ENCODE results near the gene PACSIN2.
A peak's percentile ranks its signal among the peaks of the same experiment; 100 is the strongest.

The PACSIN2 gene

DNA sequence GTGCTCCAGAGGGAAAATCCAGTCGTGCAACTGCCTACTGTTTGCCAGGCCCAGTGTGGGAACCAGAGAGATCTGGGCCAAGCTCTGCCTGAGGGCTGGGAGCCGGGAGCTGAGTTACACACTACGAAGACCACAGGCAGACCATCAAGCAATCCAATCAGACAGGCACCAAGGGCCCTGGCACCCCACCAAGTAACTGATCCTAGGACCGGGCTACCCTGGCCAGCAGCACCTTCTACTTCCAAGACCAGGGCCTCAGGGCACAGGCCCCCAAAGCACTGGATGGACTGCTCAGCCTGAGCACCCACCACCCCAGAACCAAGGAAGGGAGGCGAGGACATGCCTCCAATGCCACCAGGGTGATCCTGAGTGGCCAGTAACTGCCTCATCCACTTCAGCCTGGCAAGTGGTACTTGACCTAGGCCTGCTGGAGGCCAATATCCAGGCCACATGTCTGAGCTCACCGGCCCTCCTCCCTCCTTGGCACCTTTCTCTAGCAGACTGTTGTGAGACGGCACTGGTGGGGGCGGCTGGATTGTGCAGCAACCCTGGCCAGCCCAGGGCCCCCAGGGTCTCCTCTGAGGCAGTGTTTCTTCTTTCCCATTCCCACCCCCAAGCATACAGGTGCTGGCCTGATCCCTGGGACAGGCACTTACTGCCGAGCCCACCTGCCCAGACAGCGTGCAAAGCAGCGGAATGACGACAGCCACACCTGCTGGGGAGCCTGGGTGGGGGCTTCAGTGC, 137.2 kb downstream of the PACSIN2 start:
- H3K27ac Mint-ChIP-seq, result no peak overlapping the region
- peaks cover 7% of the 10 kb centered on the region for H3K36me3 Mint-ChIP-seq

DNA sequence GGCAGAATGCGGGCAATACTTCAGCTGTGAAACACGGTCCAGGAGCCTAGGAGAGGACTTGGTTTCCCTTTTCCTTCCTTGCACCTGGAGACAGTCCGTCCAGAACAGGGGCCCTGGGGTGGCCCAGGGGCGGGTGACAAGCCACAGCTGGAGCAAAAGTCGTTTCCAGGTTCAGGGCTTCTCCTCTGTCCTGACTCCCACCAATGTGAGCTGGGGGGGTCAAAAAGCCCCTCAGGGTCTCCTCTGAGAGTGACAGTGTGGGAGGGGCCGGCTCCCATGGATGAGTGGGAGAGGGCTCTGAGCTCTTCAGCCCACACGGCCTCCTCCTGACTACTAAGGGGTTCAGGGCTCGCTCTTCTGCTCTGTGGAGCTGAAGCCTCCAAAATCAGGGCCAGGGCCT, 137.8 kb downstream of the PACSIN2 start:
- no peak overlapping the region for H3K4me3 Mint-ChIP-seq
- no peak overlapping the region for H3K27ac Mint-ChIP-seq
- no peaks in the 10 kb centered on the region for H3K27me3 Mint-ChIP-seq
- H3K4me1 Mint-ChIP-seq, result no peaks in the 10 kb centered on the region
- CTCF ChIA-PET, result no interaction called here
- DNase-seq, result no peak
- no peaks in the 10 kb centered on the region for H3K9me3 Mint-ChIP-seq
- peaks cover 7% of the 10 kb centered on the region for H3K36me3 Mint-ChIP-seq

More for the DNA sequence above, 137.2 kb downstream of the PACSIN2 start:
- Mint-ChIP-seq H3K9me3 (no peaks in the 10 kb centered on the region), H3K4me1 (no peaks in the 10 kb centered on the region), H3K27me3 (no peaks in the 10 kb centered on the region), H3K4me3 (no peak overlapping the region)
- DNase-seq, result no peak
- CTCF ChIA-PET, result interaction anchor here (1.4 kb wide), 1 partner anchor 10 kb away, joined by 6 read pairs; no protein-coding TSS in a partner anchor

DNA sequence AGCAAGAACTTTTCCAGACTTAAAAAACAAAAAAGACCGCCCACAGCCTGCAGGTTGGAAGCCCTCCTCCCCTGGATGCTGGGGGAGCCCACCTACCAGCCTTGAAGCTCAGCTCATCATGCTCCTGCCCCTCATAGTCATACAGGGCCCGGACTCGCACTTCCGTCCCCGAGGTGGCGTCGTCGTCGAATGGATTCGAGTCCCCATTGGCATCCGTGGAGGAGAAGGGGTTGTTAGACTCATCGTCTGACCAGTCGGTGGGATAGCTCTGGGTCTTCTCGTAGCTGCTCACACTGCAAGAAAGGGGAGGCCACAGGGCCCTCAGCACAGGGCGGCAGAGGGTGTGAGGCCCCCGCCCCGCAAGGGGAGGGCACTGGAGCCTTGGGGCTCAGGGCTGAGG, 138.9 kb downstream of the PACSIN2 start:
- no peak overlapping the region for H3K27ac Mint-ChIP-seq
- no peaks in the 10 kb centered on the region for H3K9me3 Mint-ChIP-seq
- no peaks in the 10 kb centered on the region for H3K27me3 Mint-ChIP-seq
- no peak for DNase-seq
- no peaks in the 10 kb centered on the region for H3K4me1 Mint-ChIP-seq
- H3K4me3 Mint-ChIP-seq, result no peak overlapping the region
- peaks cover 10% of the 10 kb centered on the region for H3K36me3 Mint-ChIP-seq
- CTCF ChIA-PET, result no interaction called here

DNA sequence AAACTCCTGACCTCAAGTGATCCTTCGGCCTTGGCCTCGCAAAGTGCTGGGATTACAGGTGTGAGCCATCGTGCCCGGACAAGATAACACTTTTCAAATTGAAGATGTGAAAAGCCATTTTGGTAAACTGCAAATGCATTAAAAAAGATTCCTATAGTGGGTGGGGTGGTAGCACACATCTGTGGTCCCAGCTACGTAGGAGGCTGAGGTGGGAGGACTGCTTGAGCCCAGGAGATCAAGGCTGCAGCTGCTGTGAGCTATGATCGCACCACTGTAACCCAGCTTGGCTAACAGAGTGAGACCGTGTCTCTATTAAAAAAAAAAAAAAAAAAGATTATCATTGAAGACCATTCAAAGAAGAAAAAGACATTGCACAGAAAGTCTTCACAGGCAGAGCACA, 140.9 kb downstream of the PACSIN2 start:
- Mint-ChIP-seq H3K4me3 (no peak overlapping the region), H3K27me3 (no peaks in the 10 kb centered on the region), H3K27ac (no peak overlapping the region), H3K9me3 (no peaks in the 10 kb centered on the region), H3K4me1 (no peaks in the 10 kb centered on the region), H3K36me3 (peaks cover 11% of the 10 kb centered on the region)
- no peak for DNase-seq
- CTCF ChIA-PET, result interaction anchor here (1.0 kb wide), 1 partner anchor 25 kb away, joined by 3 read pairs; no protein-coding TSS in a partner anchor

DNA sequence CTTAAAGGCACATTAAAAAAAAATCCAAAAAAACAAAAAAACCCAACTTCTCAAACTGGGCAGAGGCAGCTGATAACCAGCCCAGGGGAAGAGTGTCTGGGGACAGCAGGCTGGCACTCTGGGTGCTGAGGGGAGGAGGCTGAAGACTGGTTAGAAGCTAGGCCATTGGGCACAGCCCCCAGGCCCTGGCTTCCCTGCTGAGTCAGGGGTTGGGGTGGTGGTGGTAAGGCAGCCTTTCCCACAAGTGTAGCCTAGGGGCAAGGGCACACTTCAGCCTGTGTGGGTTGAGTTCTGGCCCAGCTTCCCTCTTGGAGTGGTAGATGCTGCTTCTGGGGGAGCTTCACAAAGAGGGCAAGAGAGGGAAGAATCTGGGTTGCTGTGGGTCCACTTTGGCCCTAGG, 141.6 kb downstream of the PACSIN2 start:
- CTCF ChIA-PET, result no interaction called here

DNA sequence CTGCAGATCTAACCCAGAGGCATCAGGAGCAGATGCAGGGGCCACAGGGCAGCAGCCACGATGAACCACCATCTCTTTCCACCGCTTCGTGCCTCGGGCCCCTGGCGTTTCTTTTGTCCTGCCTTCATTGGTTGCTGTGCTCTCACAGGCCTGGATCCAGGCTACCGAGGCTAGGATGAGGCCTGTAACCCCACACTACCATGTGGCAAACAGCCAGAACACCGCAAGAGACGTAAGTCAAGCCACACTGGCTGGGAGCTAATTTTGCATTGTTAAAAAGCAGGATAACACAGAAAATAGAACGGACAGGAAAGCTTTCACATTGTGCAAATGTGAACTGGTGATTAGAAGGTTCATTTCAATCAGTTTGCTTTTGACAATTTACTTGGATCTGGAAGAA, 142.1 kb downstream of the PACSIN2 start:
- Mint-ChIP-seq H3K36me3 (peaks cover 11% of the 10 kb centered on the region), H3K4me3 (no peak overlapping the region), H3K4me1 (peaks cover under 1% of the 10 kb centered on the region), H3K27ac (no peak overlapping the region), H3K9me3 (no peaks in the 10 kb centered on the region), H3K27me3 (no peaks in the 10 kb centered on the region)
- CTCF ChIA-PET, result no interaction called here
- DNase-seq, result no peak

More for the DNA sequence above, 141.6 kb downstream of the PACSIN2 start:
- no peaks in the 10 kb centered on the region for H3K27me3 Mint-ChIP-seq
- no peaks in the 10 kb centered on the region for H3K9me3 Mint-ChIP-seq
- no peak overlapping the region for H3K4me3 Mint-ChIP-seq
- H3K27ac Mint-ChIP-seq, result no peak overlapping the region
- no peak for DNase-seq
- H3K4me1 Mint-ChIP-seq, result no peaks in the 10 kb centered on the region
- peaks cover 11% of the 10 kb centered on the region for H3K36me3 Mint-ChIP-seq

DNA sequence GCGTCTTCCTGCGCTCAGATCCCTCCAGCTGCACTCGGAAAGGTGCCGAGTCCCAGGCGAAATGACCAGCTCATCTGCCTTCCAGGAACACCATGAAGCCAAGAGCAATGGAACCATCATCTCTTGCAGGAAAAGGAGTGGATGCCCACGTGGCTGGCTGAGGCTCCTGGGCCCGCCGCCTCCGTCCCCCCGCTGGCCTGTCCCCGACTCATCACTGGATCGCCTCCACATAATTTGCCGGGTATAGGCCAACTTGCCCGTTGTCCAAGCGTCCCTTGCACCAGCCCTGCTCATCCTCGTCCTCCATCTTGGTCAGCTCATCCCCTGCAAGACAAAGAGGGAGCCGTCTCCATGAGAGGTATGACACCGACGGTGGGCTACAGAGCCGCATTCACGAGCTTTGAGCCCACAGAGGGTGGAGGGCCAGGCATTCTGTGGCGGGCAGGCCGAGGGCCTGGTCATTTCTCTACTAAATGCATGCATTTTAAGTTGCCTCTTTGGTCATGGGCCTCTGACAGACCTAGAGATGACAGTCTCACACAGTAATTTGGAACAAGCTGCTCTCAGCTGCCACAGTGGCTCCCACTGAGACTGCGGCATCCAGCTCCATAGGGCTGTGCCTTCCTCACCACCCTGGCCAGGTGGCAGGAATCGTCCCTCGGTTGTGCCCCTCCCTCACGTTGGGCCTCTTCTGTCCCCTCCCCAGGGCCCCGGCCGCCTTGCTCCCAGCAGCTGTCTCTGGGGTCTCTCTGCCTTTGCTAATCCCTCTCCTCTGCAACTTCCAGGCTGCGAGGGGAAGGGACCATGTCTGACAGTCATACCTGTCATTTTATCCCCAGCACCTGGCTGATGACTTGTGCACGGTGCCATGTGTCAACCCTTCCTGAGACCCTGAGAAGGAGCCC, 143.6 kb downstream of the PACSIN2 start:
- no peak for DNase-seq
- H3K27ac Mint-ChIP-seq, result no peak overlapping the region
- H3K4me3 Mint-ChIP-seq, result no peak overlapping the region
- H3K4me1 Mint-ChIP-seq, result peaks cover 2% of the 10 kb centered on the region
- CTCF ChIA-PET, result interaction anchor here (1.1 to 1.9 kb wide), 3 partner anchors 24 to 162 kb away, joined by 3 to 9 read pairs (median 4); no protein-coding TSS in a partner anchor
- H3K27me3 Mint-ChIP-seq, result no peaks in the 10 kb centered on the region
- no peaks in the 10 kb centered on the region for H3K9me3 Mint-ChIP-seq
- H3K36me3 Mint-ChIP-seq, result peaks cover 7% of the 10 kb centered on the region

DNA sequence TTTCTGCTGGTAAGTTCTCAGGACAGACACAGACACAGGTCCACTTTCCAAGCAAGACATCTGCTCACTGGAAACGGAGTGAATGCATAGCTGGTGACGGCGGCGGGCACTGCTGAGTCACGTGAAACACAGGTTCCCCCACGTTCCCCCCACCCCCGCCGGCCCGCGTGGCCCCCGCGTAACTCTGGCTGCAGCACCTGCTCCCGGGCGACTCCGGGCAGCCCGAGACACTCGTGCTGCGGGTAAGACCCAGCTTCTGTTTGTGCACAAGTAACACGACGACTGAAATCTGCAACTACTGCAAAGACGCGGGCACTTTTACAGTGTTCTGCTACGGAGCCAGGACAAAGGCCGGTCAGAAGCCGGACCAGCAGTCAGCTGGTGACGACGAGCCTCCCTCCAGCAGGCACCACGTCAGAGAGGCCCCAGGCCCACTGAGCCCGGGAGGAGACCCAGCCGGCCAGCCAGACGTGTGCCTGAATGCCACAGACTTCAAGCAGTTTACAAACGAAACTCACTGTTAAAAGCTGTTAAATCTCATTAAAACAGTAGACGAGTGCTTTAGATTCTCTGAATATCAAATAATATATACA, 145.0 kb downstream of the PACSIN2 start:
- no peak overlapping the region for H3K4me3 Mint-ChIP-seq
- no peaks in the 10 kb centered on the region for H3K9me3 Mint-ChIP-seq
- H3K36me3 Mint-ChIP-seq, result peaks cover 7% of the 10 kb centered on the region
- H3K27ac Mint-ChIP-seq, result no peak overlapping the region
- peaks cover 2% of the 10 kb centered on the region for H3K4me1 Mint-ChIP-seq
- H3K27me3 Mint-ChIP-seq, result no peaks in the 10 kb centered on the region
- no peak for DNase-seq
- CTCF ChIA-PET, result interaction anchor here (1.1 to 1.9 kb wide), 3 partner anchors 25 to 164 kb away, joined by 3 to 9 read pairs (median 4); no protein-coding TSS in a partner anchor

DNA sequence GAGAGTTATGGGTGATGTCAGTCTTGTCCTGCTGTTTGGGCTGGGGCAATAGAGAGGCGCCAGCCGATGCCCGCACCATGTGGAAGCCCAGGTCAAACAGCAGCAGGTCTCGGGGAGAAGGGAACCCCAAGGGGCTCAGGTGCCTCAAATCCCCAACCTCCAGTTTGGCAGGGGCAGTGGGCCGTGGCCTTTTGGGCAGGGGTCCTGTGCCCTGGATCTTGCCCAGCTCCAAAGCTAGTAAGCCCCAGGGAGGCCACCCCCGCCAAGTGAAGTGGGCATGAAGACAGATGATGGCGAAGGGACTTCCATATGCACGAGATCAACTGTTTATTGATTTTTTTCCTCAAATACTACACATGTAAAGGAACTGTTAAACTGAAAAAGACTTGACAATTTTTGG, 145.5 kb downstream of the PACSIN2 start:
- peaks cover 1% of the 10 kb centered on the region for H3K9me3 Mint-ChIP-seq
- H3K4me1 Mint-ChIP-seq, result peaks cover 2% of the 10 kb centered on the region
- no peak for DNase-seq
- H3K4me3 Mint-ChIP-seq, result no peak overlapping the region
- no peaks in the 10 kb centered on the region for H3K27me3 Mint-ChIP-seq
- H3K36me3 Mint-ChIP-seq, result peaks cover 7% of the 10 kb centered on the region
- CTCF ChIA-PET, result interaction anchor here (1.9 to 3.8 kb wide), 2 partner anchors 164 kb away, joined by 9 to 22 read pairs; no protein-coding TSS in a partner anchor
- H3K27ac Mint-ChIP-seq, result no peak overlapping the region

DNA sequence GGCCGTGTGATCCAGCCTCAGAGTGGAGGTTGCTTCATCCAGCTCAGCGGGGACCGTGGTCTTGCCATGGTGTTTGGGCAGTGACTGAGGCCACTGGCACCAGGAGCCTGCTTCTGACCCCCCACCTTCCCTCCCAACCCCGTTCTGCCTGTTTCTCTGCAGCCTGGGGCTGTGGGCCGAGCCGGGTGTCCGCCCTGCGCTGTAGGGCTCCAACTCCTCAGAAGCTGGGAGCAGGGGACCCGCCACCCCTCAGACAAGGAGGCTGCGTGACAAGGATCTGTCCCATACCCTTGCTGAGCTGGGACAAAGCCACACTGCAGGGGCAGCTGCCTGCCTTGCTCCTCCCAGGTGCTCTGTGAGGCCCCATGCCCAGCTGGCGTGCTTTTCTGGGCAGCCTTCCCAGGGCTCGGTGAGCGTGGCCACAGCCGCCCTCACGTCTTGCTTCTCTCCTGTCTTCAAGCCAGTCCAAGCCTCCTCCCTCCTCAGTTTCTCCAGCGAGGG, 146.1 kb downstream of the PACSIN2 start:
- CTCF ChIA-PET, result interaction anchor here (0.6 to 3.8 kb wide), 11 partner anchors 11 to 223 kb away, joined by 3 to 33 read pairs (median 5); partner anchors contain the start of gene ARFGAP3
- no peak for DNase-seq
- Mint-ChIP-seq H3K36me3 (peaks cover 7% of the 10 kb centered on the region), H3K4me3 (no peak overlapping the region), H3K4me1 (peaks cover 2% of the 10 kb centered on the region), H3K27ac (no peak overlapping the region), H3K27me3 (no peaks in the 10 kb centered on the region), H3K9me3 (peaks cover 2% of the 10 kb centered on the region)

DNA sequence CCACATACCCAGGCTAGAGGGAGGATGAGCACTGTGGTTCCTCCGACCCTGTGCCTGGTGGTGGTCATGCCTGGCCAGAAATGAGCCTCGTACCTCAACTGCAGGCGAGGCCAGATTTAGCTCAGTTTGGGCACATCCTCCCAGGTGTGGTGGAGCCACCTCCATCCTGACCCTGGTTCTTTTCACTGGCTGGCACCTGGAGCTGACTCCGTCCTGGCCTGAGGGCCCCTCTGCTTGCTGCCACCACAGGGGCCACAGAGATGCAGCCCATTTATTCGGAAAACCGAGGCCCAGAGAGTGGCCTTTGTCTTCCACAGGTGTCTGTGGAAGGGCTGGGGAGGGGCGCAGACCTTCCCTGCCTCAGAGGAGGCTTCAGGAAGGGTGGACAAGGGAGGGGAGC, 148.8 kb downstream of the PACSIN2 start:
- Mint-ChIP-seq H3K36me3 (peaks cover 6% of the 10 kb centered on the region), H3K4me3 (no peak overlapping the region), H3K4me1 (peaks cover 9% of the 10 kb centered on the region), H3K9me3 (peaks cover 7% of the 10 kb centered on the region), H3K27me3 (peaks cover 3% of the 10 kb centered on the region), H3K27ac (no peak overlapping the region)
- DNase-seq, result no peak
- CTCF ChIA-PET, result interaction anchor here (1.7 to 3.8 kb wide), 4 partner anchors 9 to 193 kb away, joined by 5 to 33 read pairs (median 14); partner anchors contain the start of gene ARFGAP3

DNA sequence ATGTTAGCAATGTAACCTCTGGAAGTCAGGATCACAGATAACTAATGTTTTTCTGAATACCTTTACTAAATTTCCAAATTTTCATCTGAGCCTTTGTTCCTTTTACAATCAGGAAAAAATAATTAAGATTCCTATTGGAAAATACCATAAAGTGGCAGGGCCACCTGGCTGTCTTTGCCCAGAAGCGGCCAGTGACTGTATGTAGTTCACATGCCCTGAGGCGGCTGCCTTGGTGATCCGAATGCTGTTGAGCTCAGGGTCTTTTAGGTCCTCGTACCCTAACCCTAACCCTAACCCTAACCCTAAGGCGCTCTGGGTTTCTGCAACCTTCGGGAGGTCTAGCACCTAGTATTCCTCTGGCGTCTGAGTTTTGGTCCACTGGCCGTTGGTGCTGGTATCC, 149.4 kb downstream of the PACSIN2 start:
- peaks cover 9% of the 10 kb centered on the region for H3K4me1 Mint-ChIP-seq
- H3K27ac Mint-ChIP-seq, result no peak overlapping the region
- H3K4me3 Mint-ChIP-seq, result no peak overlapping the region
- peaks cover 7% of the 10 kb centered on the region for H3K9me3 Mint-ChIP-seq
- peaks cover 3% of the 10 kb centered on the region for H3K36me3 Mint-ChIP-seq
- CTCF ChIA-PET, result interaction anchor here (1.7 to 3.8 kb wide), 2 partner anchors 85 to 168 kb away, joined by 6 to 22 read pairs; no protein-coding TSS in a partner anchor
- H3K27me3 Mint-ChIP-seq, result peaks cover 5% of the 10 kb centered on the region
- no peak for DNase-seq

DNA sequence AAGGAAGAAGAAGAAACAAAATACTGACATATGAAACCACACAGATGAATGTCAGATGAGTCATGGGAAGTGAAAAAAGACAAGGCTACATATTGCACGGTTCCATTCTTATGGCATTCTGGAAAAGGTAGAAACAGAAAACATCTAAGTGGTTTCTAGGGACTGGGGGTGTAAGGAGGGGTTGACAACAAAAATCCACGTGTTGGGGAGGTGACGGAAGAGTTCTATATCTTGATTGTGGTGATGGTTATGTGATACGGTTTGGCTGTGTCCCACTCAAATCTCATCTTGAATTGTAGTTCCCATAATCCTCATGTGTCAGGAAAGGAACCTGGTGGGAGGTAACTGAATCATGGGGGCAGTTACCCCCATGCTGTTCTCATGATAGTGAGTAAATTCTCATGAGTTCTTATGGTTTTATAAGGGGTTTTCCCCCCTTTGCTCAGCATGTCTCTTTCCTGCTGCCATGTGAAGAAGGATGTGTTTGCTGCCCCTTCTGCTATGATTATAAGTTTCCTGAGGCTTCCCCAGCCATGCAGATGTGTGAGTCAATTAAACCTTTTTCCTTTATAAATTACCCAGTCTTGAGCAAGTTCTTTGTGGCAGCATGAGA, 151.5 kb downstream of the PACSIN2 start:
- peak; percentile 28 for DNase-seq
- Mint-ChIP-seq H3K27ac (no peak overlapping the region), H3K27me3 (peaks cover 5% of the 10 kb centered on the region), H3K4me1 (peaks cover 9% of the 10 kb centered on the region), H3K4me3 (no peak overlapping the region), H3K9me3 (peaks cover 7% of the 10 kb centered on the region), H3K36me3 (peaks cover 2% of the 10 kb centered on the region)
- CTCF ChIA-PET, result no interaction called here

Data from activated naive CD4-positive, alpha-beta T cell treated with anti-CD3 and anti-CD28 coated beads, Interleukin-2, amount 10 ng/mL, durations not matched to agents 7 days and 5 days (primary cell).